SU-DHL-6 (cell line): Measurements from ENCODE around the gene PLEKHA8.

Experiments
- H2AFZ ChIP-seq: fragments of 200-600 bp; sonication (generic); 2 replicates; pipeline ENCODE4 v1.6.1; 2014; ENCODE audit warnings: low read depth, mild to moderate bottlenecking, moderate library complexity, mixed read lengths, antibody characterized with exemption, low read length; ENCODE audit not compliant: severe bottlenecking
- H3F3A ChIP-seq: fragments of 200-600 bp; shearing (Covaris generic); 2 replicates; pipeline ENCODE4 v1.6.0; 2016; ENCODE audit warnings: antibody characterized with exemption, mild to moderate bottlenecking; ENCODE audit not compliant: insufficient read depth
- H3K27ac ChIP-seq: fragments of 200-600 bp; sonication (generic); 2 replicates; pipeline ENCODE4 v1.5.1; 2016; ENCODE audit warnings: low read depth, mild to moderate bottlenecking, low read length, moderate library complexity, mixed read lengths
- H3K27me3 ChIP-seq: fragments of 200-600 bp; sonication (generic), shearing (Covaris generic); 2 replicates; pipeline ENCODE4 v1.6.0; 2014; ENCODE audit warnings: mild to moderate bottlenecking, low read length
- H3K36me3 ChIP-seq: fragments of 200-600 bp; sonication (generic); 2 replicates; pipeline ENCODE4 v1.6.1; 2014; ENCODE audit warnings: mild to moderate bottlenecking, low read length, mixed read lengths
- H3K4me2 ChIP-seq: fragments of 300-600, 200-600 bp; shearing (Covaris generic), sonication (generic); 2 replicates; pipeline ENCODE4 v1.6.0; 2014; ENCODE audit warnings: low read length, low read depth, mild to moderate bottlenecking; ENCODE audit not compliant: poor library complexity, severe bottlenecking
- H3K4me3 ChIP-seq: fragments of 200-600 bp; sonication (generic); 2 replicates; pipeline ENCODE4 v1.5.1; 2014; ENCODE audit warnings: antibody characterized with exemption, low read length, mild to moderate bottlenecking, mixed read lengths; ENCODE audit not compliant: insufficient read depth, poor library complexity, severe bottlenecking
- H3K79me2 ChIP-seq: fragments of 200-600 bp; sonication (generic); 2 replicates; pipeline ENCODE4 v1.6.1; 2014; ENCODE audit warnings: mild to moderate bottlenecking, low read length, moderate library complexity; ENCODE audit not compliant: insufficient read depth
- H3K9ac ChIP-seq: fragments of 200-600 bp; sonication (generic); 2 replicates; pipeline ENCODE4 v1.7.0; 2014; ENCODE audit warnings: mild to moderate bottlenecking, low read length
- H3K9me2 ChIP-seq: fragments of 200-600 bp; sonication (generic); replicated peaks from 2 replicates; pipeline ENCODE4 v1.6.1; 2014; ENCODE audit warnings: low read length; ENCODE audit not compliant: insufficient read depth
- H3K9me3 ChIP-seq: fragments of 200-600 bp; sonication (generic); 2 replicates; pipeline ENCODE4 v1.6.1; 2014; ENCODE audit warnings: low read length, mixed read lengths; ENCODE audit not compliant: insufficient read depth
- H4K20me1 ChIP-seq: fragments of 200-600 bp; sonication (generic); 2 replicates; pipeline ENCODE4 v1.6.1; 2014; ENCODE audit warnings: low read depth, mild to moderate bottlenecking, antibody characterized with exemption, low read length, moderate library complexity, mixed read lengths
- CTCF ChIP-seq: fragments of 200-600 bp; sonication (generic); IDR thresholded peaks from one replicate; pipeline ENCODE4 v1.5.1; 2017; ENCODE audit warnings: antibody characterized with exemption, mild to moderate bottlenecking, low read length, moderate library complexity; ENCODE audit not compliant: insufficient read depth, poor library complexity, severe bottlenecking
- EZH2phosphoT487 ChIP-seq: fragments of 200-600 bp; sonication (generic), shearing (Covaris generic); conservative IDR thresholded peaks from 2 replicates; pipeline ENCODE4 v1.6.1; 2018; ENCODE audit warnings: mild to moderate bottlenecking, antibody characterized with exemption, low read length, moderate library complexity, mixed read lengths

Gene PLEKHA8

GRCh38 chr7:30088362-30088761, 60.1 kb downstream of the PLEKHA8 start:
- H2AFZ ChIP-seq, result no peak overlapping the region
- no peaks in the 10 kb centered on the region for H3K9me3 ChIP-seq
- no peaks in the 10 kb centered on the region for H3K36me3 ChIP-seq
- no peaks in the 10 kb centered on the region for H3K9me2 ChIP-seq
- no peaks in the 10 kb centered on the region for H4K20me1 ChIP-seq
- no peak overlapping the region for H3K9ac ChIP-seq
- no peak overlapping the region for H3K4me2 ChIP-seq
- H3K27ac ChIP-seq, result no peak overlapping the region
- TF ChIP-seq CTCF, result no peak
- TF ChIP-seq EZH2phosphoT487, result no peak
- no peaks in the 10 kb centered on the region for H3K79me2 ChIP-seq
- no peaks in the 10 kb centered on the region for H3F3A ChIP-seq
- no peaks in the 10 kb centered on the region for H3K27me3 ChIP-seq
- H3K4me3 ChIP-seq, result no peak overlapping the region

GRCh38 chr7:30090111-30090510, 61.9 kb downstream of the PLEKHA8 start:
- H3K27ac ChIP-seq, result no peak overlapping the region
- no peaks in the 10 kb centered on the region for H3K79me2 ChIP-seq
- H3K4me2 ChIP-seq, result no peak overlapping the region
- H3K9me3 ChIP-seq, result no peaks in the 10 kb centered on the region
- no peak overlapping the region for H3K4me3 ChIP-seq
- no peak overlapping the region for H2AFZ ChIP-seq
- no peaks in the 10 kb centered on the region for H3K9me2 ChIP-seq
- H3K9ac ChIP-seq, result no peak overlapping the region
- no peaks in the 10 kb centered on the region for H4K20me1 ChIP-seq
- no peaks in the 10 kb centered on the region for H3K36me3 ChIP-seq
- no peaks in the 10 kb centered on the region for H3F3A ChIP-seq
- TF ChIP-seq CTCF (no peak), EZH2phosphoT487 (no peak)
- H3K27me3 ChIP-seq, result no peaks in the 10 kb centered on the region

GRCh38 chr7:30091491-30091912, 63.3 kb downstream of the PLEKHA8 start:
- no peak overlapping the region for H3K4me3 ChIP-seq
- H2AFZ ChIP-seq, result no peak overlapping the region
- H3K9me2 ChIP-seq, result no peaks in the 10 kb centered on the region
- H3K79me2 ChIP-seq, result no peaks in the 10 kb centered on the region
- H3F3A ChIP-seq, result no peaks in the 10 kb centered on the region
- no peaks in the 10 kb centered on the region for H3K27me3 ChIP-seq
- H3K9me3 ChIP-seq, result no peaks in the 10 kb centered on the region
- no peak overlapping the region for H3K9ac ChIP-seq
- H3K36me3 ChIP-seq, result no peaks in the 10 kb centered on the region
- no peak overlapping the region for H3K27ac ChIP-seq
- no peak overlapping the region for H3K4me2 ChIP-seq
- no peak for TF ChIP-seq EZH2phosphoT487
- no peak for TF ChIP-seq CTCF
- no peaks in the 10 kb centered on the region for H4K20me1 ChIP-seq
